ENCODE measurements around the gene NFKBIL1. TPM values are rescaled to one million over a fixed set of nuclear protein-coding genes. Genes with fewer than 3 reads are reported as not detected.
A peak's percentile ranks its signal among the peaks of the same experiment; 100 is the strongest.

Gene NFKBIL1
- total and polyA plus RNA-seq, 2 experiments from 2014 or later = 25.0 to 28.9 TPM

DNA sequence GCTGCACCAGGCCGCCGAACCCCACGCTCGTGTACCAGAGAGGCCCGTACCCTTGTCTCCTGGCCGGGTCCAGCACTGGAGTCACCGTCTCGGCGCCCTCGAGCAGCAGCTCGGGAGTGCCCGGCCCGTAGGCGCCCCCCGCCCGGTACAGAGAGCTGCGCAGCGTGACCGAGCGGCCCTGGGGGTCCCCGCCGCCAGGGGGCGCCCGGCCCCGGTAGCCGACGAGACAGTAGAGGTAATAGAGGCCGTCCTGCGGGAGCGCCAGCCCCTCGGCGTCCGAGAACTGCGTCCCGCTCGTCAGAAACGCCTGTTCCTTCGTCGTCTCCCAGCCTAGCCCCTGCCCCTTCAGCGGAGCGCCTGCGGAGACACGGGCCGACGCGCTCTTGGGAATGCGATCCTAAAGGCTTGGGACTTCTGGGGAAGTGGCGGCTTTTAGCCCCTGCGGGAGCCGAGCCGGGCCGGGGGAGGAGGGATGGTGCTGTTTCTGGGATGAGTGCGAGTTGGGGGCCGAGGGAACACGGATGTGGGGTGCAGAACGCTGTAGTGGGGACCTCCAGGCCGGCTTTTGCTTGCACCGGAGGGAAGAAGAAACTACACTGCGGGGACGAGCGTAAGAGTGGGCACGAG lies 33.5 kb downstream of the NFKBIL1 start:
- no peaks in the 10 kb centered on the region for H3K9me2 ChIP-seq (replicated peaks; ENCODE audit: insufficient read depth)

DNA sequence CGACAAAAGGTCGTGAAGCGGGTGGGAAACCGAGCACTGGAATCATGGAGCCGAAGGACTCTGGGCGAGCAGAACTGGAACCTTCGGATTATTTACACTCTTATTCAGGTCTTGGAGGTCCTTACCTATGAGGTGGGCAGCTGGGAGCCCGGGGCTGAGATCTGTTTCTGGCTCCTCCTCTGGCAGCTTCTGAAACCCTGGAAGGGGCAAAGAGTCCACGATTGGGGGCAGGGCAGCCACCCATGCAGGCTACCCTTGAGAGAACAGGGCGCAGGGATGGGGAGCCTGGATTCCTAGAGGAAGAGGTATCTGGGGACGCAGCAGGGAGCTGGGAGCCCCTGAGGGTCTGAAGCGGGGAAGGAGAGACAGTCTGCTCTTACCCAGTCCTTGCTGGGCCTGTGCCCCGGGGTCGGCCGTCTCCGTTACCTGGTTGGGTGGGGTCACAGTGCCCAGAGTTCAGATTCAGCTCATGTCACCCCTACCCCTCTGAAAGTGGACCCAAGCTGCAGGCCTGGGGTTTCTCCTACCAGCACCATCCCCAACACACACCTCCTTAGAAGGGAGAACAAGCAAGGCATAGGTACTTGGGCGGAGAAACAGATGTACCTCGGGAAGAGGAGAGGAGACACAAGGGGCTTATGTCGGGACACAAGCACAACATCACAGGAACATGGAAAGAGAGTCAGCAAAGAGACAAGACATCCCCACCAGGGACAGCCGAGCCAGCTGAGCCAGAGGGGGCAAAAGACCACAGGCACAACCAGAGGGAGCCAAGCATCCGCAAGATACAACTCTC lies 34.2 kb downstream of the NFKBIL1 start:
- H3K4me3 ChIP-seq = peak overlapping the region; percentile 91
- no peaks in the 10 kb centered on the region for H3K79me2 ChIP-seq
- peak; percentile 38 for DNase-seq (ENCODE audit: low spot score)
- TF ChIP-seq, protein P1, sequence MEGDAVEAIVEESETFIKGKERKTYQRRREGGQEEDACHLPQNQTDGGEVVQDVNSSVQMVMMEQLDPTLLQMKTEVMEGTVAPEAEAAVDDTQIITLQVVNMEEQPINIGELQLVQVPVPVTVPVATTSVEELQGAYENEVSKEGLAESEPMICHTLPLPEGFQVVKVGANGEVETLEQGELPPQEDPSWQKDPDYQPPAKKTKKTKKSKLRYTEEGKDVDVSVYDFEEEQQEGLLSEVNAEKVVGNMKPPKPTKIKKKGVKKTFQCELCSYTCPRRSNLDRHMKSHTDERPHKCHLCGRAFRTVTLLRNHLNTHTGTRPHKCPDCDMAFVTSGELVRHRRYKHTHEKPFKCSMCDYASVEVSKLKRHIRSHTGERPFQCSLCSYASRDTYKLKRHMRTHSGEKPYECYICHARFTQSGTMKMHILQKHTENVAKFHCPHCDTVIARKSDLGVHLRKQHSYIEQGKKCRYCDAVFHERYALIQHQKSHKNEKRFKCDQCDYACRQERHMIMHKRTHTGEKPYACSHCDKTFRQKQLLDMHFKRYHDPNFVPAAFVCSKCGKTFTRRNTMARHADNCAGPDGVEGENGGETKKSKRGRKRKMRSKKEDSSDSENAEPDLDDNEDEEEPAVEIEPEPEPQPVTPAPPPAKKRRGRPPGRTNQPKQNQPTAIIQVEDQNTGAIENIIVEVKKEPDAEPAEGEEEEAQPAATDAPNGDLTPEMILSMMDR (IDR thresholded peaks at IDR 0.05; ENCODE audit: poor library complexity) = no peak
- TF ChIP-seq EZH2phosphoT487 (IDR thresholded peaks at IDR 0.05; ENCODE audit: low read depth, severe bottlenecking, unreplicated experiment) (no peak), EZH2 (IDR thresholded peaks at IDR 0.05; ENCODE audit: borderline replicate concordance) (no peak)
- H3K4me1 ChIP-seq (ENCODE audit: insufficient read depth) = peaks cover 2% of the 10 kb centered on the region
- H2AFZ ChIP-seq = peak overlapping the region; percentile 94
- H3K36me3 ChIP-seq (replicated peaks; ENCODE audit: insufficient read depth, low read depth) = no peaks in the 10 kb centered on the region
- no peaks in the 10 kb centered on the region for H3K27me3 ChIP-seq
- H3K9me2 ChIP-seq (replicated peaks; ENCODE audit: insufficient read depth) = no peaks in the 10 kb centered on the region
- H3K27ac ChIP-seq = peak overlapping the region; percentile 88
- no peaks in the 10 kb centered on the region for H4K20me1 ChIP-seq (ENCODE audit: insufficient read depth, poor library complexity, severe bottlenecking)
- peak overlapping the region; percentile 95 for H3K4me2 ChIP-seq
- 51% methylated on average over 13 of the region's 21 CpGs for WGBS (ENCODE audit: low lambda C conversion rate, missing lambda C conversion rate)
- H3K9me3 ChIP-seq (ENCODE audit: low read depth) = no peaks in the 10 kb centered on the region

More for the DNA sequence above, 33.5 kb downstream of the NFKBIL1 start:
- Histone ChIP-seq H3K9me3 (ENCODE audit: low read depth) (no peaks in the 10 kb centered on the region), H3K27ac (peak overlapping the region; percentile 88), H3K27me3 (no peaks in the 10 kb centered on the region), H2AFZ (peak overlapping the region; percentile 94), H3K4me3 (peak overlapping the region; percentile 91), H3K79me2 (no peaks in the 10 kb centered on the region), H3K36me3 (replicated peaks; ENCODE audit: insufficient read depth, low read depth) (no peaks in the 10 kb centered on the region), H4K20me1 (ENCODE audit: insufficient read depth, poor library complexity, severe bottlenecking) (no peaks in the 10 kb centered on the region), H3K4me2 (peak overlapping the region; percentile 95), H3K4me1 (ENCODE audit: insufficient read depth) (peaks cover 2% of the 10 kb centered on the region)
- TF ChIP-seq EZH2 (IDR thresholded peaks at IDR 0.05; ENCODE audit: borderline replicate concordance) = no peak
- TF ChIP-seq, protein P1 (IDR thresholded peaks at IDR 0.05; ENCODE audit: poor library complexity) = peak; percentile 99
- 1% methylated on average over 54 of the region's 62 CpGs for WGBS (ENCODE audit: low lambda C conversion rate, missing lambda C conversion rate)
- peak; percentile 92 for DNase-seq (ENCODE audit: low spot score)

DNA sequence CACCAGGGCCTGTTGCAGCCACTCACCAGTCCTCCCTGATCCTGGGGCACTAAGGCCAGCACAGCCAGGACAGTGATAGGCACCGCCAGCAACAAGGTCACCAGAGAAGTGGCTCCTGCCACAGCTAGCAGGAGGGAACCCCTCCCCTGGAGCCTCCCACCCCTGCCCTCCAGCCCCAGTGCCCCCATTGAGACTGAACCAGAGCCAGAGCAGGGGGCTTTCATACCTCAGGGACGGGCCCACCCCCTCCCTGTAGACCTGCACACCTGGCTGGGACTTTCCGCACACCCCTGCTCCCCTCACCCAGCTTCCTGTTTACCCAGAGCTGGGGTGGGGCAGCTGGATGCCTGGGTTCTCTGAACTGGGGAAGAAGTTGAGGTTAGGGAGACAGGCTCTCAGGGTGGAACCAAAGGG lies 34.8 kb downstream of the NFKBIL1 start, which contains the start of gene LTB:
Gene LTB, minus strand, starts transcription at position 195 of the 414 bp plus-strand sequence. Its CDS starts 7 bp downstream, at position 188.
- H3K36me3 ChIP-seq (replicated peaks; ENCODE audit: insufficient read depth, low read depth) = no peaks in the 10 kb centered on the region
- H3K79me2 ChIP-seq = no peaks in the 10 kb centered on the region
- peak within 1 kb of the TSS; percentile 95 for H3K4me2 ChIP-seq
- peak within 1 kb of the TSS; percentile 94 for H2AFZ ChIP-seq
- DNase-seq (ENCODE audit: low spot score) = no peak
- H3K27me3 ChIP-seq = no peaks in the 10 kb centered on the region
- H3K9me2 ChIP-seq (replicated peaks; ENCODE audit: insufficient read depth) = no peaks in the 10 kb centered on the region
- peaks cover 2% of the 10 kb centered on the region for H3K4me1 ChIP-seq (ENCODE audit: insufficient read depth)
- WGBS (ENCODE audit: low lambda C conversion rate, missing lambda C conversion rate) = 83% methylated on average over 3 of the region's 3 CpGs
- H3K27ac ChIP-seq = peak within 1 kb of the TSS; percentile 88
- TF ChIP-seq EZH2phosphoT487 (IDR thresholded peaks at IDR 0.05; ENCODE audit: low read depth, severe bottlenecking, unreplicated experiment) = no peak
- TF ChIP-seq EZH2 (IDR thresholded peaks at IDR 0.05; ENCODE audit: borderline replicate concordance) = no peak
- TF ChIP-seq, protein P1 (IDR thresholded peaks at IDR 0.05; ENCODE audit: poor library complexity) = no peak
- no peaks in the 10 kb centered on the region for H3K9me3 ChIP-seq (ENCODE audit: low read depth)
- no peaks in the 10 kb centered on the region for H4K20me1 ChIP-seq (ENCODE audit: insufficient read depth, poor library complexity, severe bottlenecking)
- H3K4me3 ChIP-seq = peak within 1 kb of the TSS; percentile 91

All from hepatocyte (in vitro differentiated cells).